ENCODE results near the gene SEC23B. TPM values are rescaled to one million over a fixed set of nuclear protein-coding genes. Genes with fewer than 3 reads are reported as not detected.
A peak's percentile ranks its signal among the peaks of the same experiment; 100 is the strongest.

SEC23B gene
- total and polyA plus RNA-seq, 2 of the 13 experiments (the other 11 are each of a cell fraction or from before 2014, with no cell fraction given) = 114 to 120 TPM

- TF ChIP-seq HIC2 (CRISPR knock-in tag; IDR thresholded peaks at IDR 0.05; ENCODE audit: low read depth) (no peak; the same call in 1 of the 2 replicates), NPAS2 (CRISPR knock-in tag; IDR thresholded peaks at IDR 0.05; ENCODE audit: borderline replicate concordance) (no peak), ZBTB10 (CRISPR knock-in tag; IDR thresholded peaks at IDR 0.05; ENCODE audit: borderline replicate concordance) (peak; percentile 91), HOXA7 (CRISPR knock-in tag; IDR thresholded peaks at IDR 0.05) (no peak), ZHX2 (IDR thresholded peaks at IDR 0.05; ENCODE audit: low read depth) (no peak), ZHX2 (CRISPR knock-in tag; IDR thresholded peaks at IDR 0.05; ENCODE audit: borderline replicate concordance) (peak; percentile 94; the same call in 1 of the 2 replicates), ZNF260 (CRISPR knock-in tag; IDR thresholded peaks at IDR 0.05; ENCODE audit: borderline replicate concordance, low read depth) (no peak), STAT5B (CRISPR knock-in tag; IDR thresholded peaks at IDR 0.05) (no peak), RELA (CRISPR knock-in tag; IDR thresholded peaks at IDR 0.05) (peak; percentile 72; the same call in 1 of the 2 replicates), SETDB1 (CRISPR knock-in tag; IDR thresholded peaks at IDR 0.05; ENCODE audit: borderline replicate concordance) (no peak), CTCF (CRISPR knock-in tag; IDR thresholded peaks at IDR 0.05) (peak; percentile 88), NONO (IDR thresholded peaks at IDR 0.05) (no peak), NONO (CRISPR knock-in tag; conservative IDR thresholded peaks at IDR 0.05) (peak; percentile 86), GTF3A (CRISPR knock-in tag; conservative IDR thresholded peaks at IDR 0.05) (no peak)
Observed at GRCh38 chr20:18587665-18588573, 80.2 kb downstream of the SEC23B start, which contains the start of gene DTD1 (continued).
